ENCODE results near the gene RARA.

The RARA gene

GRCh38 chr17:40316571-40317344 is 7.8 kb downstream of the RARA start:
- Mint-ChIP-seq H3K9me3 (no peaks in the 10 kb centered on the region), H3K4me3 (peak overlapping the region; percentile 21 to 90), H3K36me3 (peaks cover 0 to 15% of the 10 kb centered on the region in 2 donors), H3K4me1 (peaks cover 47 to 73% of the 10 kb centered on the region in 2 donors), H3K27me3 (no peaks in the 10 kb centered on the region), H3K27ac (peak overlapping the region; percentile 1)
- ATAC-seq (replicated peaks) (no peak), DNase-seq (no peak)

- DNase-seq: no peak
- H3K27ac Mint-ChIP-seq: peak overlapping the region; percentile 70
- no peak for ATAC-seq (replicated peaks)
- peaks cover 0 to 16% of the 10 kb centered on the region in 2 donors for H3K36me3 Mint-ChIP-seq
- peaks cover 53 to 72% of the 10 kb centered on the region in 2 donors for H3K4me1 Mint-ChIP-seq
- H3K27me3 Mint-ChIP-seq: no peaks in the 10 kb centered on the region
- H3K9me3 Mint-ChIP-seq: no peaks in the 10 kb centered on the region
- peak overlapping the region; percentile 85 to 90 for H3K4me3 Mint-ChIP-seq
These were observed 8.4 kb downstream of the RARA start for GRCh38 chr17:40317345-40317873.

- DNase-seq (peak; percentile 86), ATAC-seq (replicated peaks) (peak; percentile 70 to 77)
- Mint-ChIP-seq H3K4me1 (peaks cover 61 to 72% of the 10 kb centered on the region in 2 donors), H3K27ac (peak overlapping the region; percentile 94), H3K36me3 (peaks cover 0 to 16% of the 10 kb centered on the region in 2 donors), H3K4me3 (peak overlapping the region; percentile 85 to 90), H3K27me3 (no peaks in the 10 kb centered on the region), H3K9me3 (no peaks in the 10 kb centered on the region)
These were observed 9.2 kb downstream of the RARA start for GRCh38 chr17:40317880-40318829.

- ATAC-seq (replicated peaks) (no peak), DNase-seq (no peak)
- Mint-ChIP-seq H3K9me3 (no peaks in the 10 kb centered on the region), H3K27ac (peak overlapping the region; percentile 94), H3K4me3 (peak overlapping the region; percentile 85 to 90), H3K27me3 (no peaks in the 10 kb centered on the region), H3K4me1 (peaks cover 69 to 73% of the 10 kb centered on the region in 2 donors), H3K36me3 (peaks cover 0 to 16% of the 10 kb centered on the region in 2 donors)
These were observed 9.9 kb downstream of the RARA start for GRCh38 chr17:40318830-40319391.

GRCh38 chr17:40319651-40320540 is 10.9 kb downstream of the RARA start:
- DNase-seq (no peak), ATAC-seq (replicated peaks) (no peak)
- Mint-ChIP-seq H3K4me1 (peaks cover 73 to 78% of the 10 kb centered on the region in 2 donors), H3K36me3 (peaks cover 0 to 16% of the 10 kb centered on the region in 2 donors), H3K27ac (peak overlapping the region; percentile 79), H3K9me3 (no peaks in the 10 kb centered on the region), H3K27me3 (no peaks in the 10 kb centered on the region), H3K4me3 (peak overlapping the region; percentile 85 to 90)

GRCh38 chr17:40320756-40321523 is 12.0 kb downstream of the RARA start:
- Mint-ChIP-seq H3K27ac (peak overlapping the region; percentile 100), H3K9me3 (no peaks in the 10 kb centered on the region), H3K36me3 (peaks cover 0 to 16% of the 10 kb centered on the region in 2 donors), H3K4me1 (peaks cover 73 to 89% of the 10 kb centered on the region in 2 donors), H3K27me3 (no peaks in the 10 kb centered on the region), H3K4me3 (peak overlapping the region; percentile 85 to 90)
- ATAC-seq (replicated peaks): no peak
- DNase-seq: no peak

- Mint-ChIP-seq H3K4me3 (peak overlapping the region; percentile 85 to 90), H3K9me3 (no peaks in the 10 kb centered on the region), H3K36me3 (peaks cover 1 to 16% of the 10 kb centered on the region in 2 donors), H3K4me1 (peaks cover 73 to 95% of the 10 kb centered on the region in 2 donors), H3K27me3 (no peaks in the 10 kb centered on the region), H3K27ac (peak overlapping the region; percentile 100)
- ATAC-seq (replicated peaks) (no peak), DNase-seq (no peak)
These were observed 12.5 kb downstream of the RARA start for GRCh38 chr17:40321524-40321929.

- Mint-ChIP-seq H3K36me3 (peaks cover 1 to 16% of the 10 kb centered on the region in 2 donors), H3K4me1 (peaks cover 77 to 98% of the 10 kb centered on the region in 2 donors), H3K27ac (peak overlapping the region; percentile 100), H3K4me3 (peak overlapping the region; percentile 85 to 90), H3K27me3 (no peaks in the 10 kb centered on the region), H3K9me3 (no peaks in the 10 kb centered on the region)
- ATAC-seq (replicated peaks): no peak
- DNase-seq: no peak
These were observed 13.0 kb downstream of the RARA start for GRCh38 chr17:40321961-40322357.

GRCh38 chr17:40322358-40323315 is 13.7 kb downstream of the RARA start:
- ATAC-seq (replicated peaks): peak; percentile 44 to 52
- Mint-ChIP-seq H3K9me3 (no peaks in the 10 kb centered on the region), H3K36me3 (peaks cover 4 to 19% of the 10 kb centered on the region in 2 donors), H3K27me3 (no peaks in the 10 kb centered on the region), H3K27ac (peak overlapping the region; percentile 100), H3K4me3 (peak overlapping the region; percentile 85 to 90), H3K4me1 (peaks cover 80 to 98% of the 10 kb centered on the region in 2 donors)
- peak; percentile 91 for DNase-seq

GRCh38 chr17:40323391-40324381 is 14.7 kb downstream of the RARA start:
- Mint-ChIP-seq H3K9me3 (no peaks in the 10 kb centered on the region), H3K36me3 (peaks cover 8 to 25% of the 10 kb centered on the region in 2 donors), H3K4me1 (peaks cover 85 to 100% of the 10 kb centered on the region in 2 donors), H3K27me3 (no peaks in the 10 kb centered on the region), H3K27ac (peak overlapping the region; percentile 100), H3K4me3 (peak overlapping the region; percentile 85 to 90)
- ATAC-seq (replicated peaks) (peak; percentile 45 to 49), DNase-seq (peak; percentile 86)

Measured in stimulated activated naive B cell treated with anti-CD40 and anti-IgM and Interleukin-4, amounts not matched to agents 10 μg/mL and 1 μg/mL and 100 μg/mL, for 72 hours (primary cell).